Neural progenitor cell (in vitro differentiated cells): ENCODE results near the gene NCBP2L. TPM values are rescaled to one million over a fixed set of nuclear protein-coding genes. Genes with fewer than 3 reads are reported as not detected.
A peak's percentile ranks its signal among the peaks of the same experiment; 100 is the strongest.

Experiments used
- DNase-seq: peaks from one replicate; pipeline ENCODE4 v3.0.0-alpha.2; 2016; ENCODE audit warnings: low spot score
- H2AFZ ChIP-seq: fragments of 200-600 bp; sonication (generic); replicated peaks from 2 replicates; pipeline ENCODE4 v1.6.1; 2016; ENCODE audit warnings: antibody characterized with exemption
- H3F3A ChIP-seq: fragments of 200-600 bp; sonication (generic); 2 replicates; pipeline ENCODE4 v1.6.1; 2016; ENCODE audit warnings: antibody characterized with exemption, low read depth
- H3K27ac ChIP-seq: fragments of 200-600 bp; sonication (generic); 2 replicates; pipeline ENCODE4 v1.5.1; 2016; ENCODE audit warnings: mild to moderate bottlenecking
- H3K27me3 ChIP-seq: fragments of 200-600 bp; sonication (generic); 2 replicates; pipeline ENCODE4 v1.6.1; 2016; ENCODE audit warnings: mild to moderate bottlenecking, moderate library complexity
- H3K36me3 ChIP-seq: fragments of 200-600 bp; sonication (generic); 2 replicates; pipeline ENCODE4 v1.5.1; 2016
- H3K4me1 ChIP-seq: fragments of 200-600 bp; sonication (generic); 2 replicates; pipeline ENCODE4 v1.6.1; 2016; ENCODE audit warnings: mixed run types
- H3K4me2 ChIP-seq: fragments of 200-600 bp; sonication (generic); 2 replicates; pipeline ENCODE4 v1.6.1; 2016
- H3K4me3 ChIP-seq: fragments of 200-600 bp; sonication (generic); 2 replicates; pipeline ENCODE4 v1.5.1; 2016
- H3K79me2 ChIP-seq: fragments of 200-600 bp; sonication (generic); 2 replicates; pipeline ENCODE4 v1.6.1; 2016; ENCODE audit warnings: low read depth
- H3K9ac ChIP-seq: fragments of 200-600 bp; sonication (generic); 2 replicates; pipeline ENCODE4 v1.6.1; 2016
- H3K9me3 ChIP-seq: fragments of 200-600 bp; sonication (generic); 2 replicates; pipeline ENCODE4 v1.5.1; 2016; ENCODE audit warnings: low read depth
- H4K20me1 ChIP-seq: fragments of 200-600 bp; sonication (generic); 2 replicates; pipeline ENCODE4 v1.6.1; 2016; ENCODE audit warnings: low read depth
- H3K27ac Mint-ChIP-seq: 3 replicates; pipeline ENCODE4 v1.8.0; 2021; ENCODE audit warnings: mixed read lengths
- H3K27me3 Mint-ChIP-seq: 2 replicates; pipeline ENCODE4 v1.8.0; 2022; ENCODE audit warnings: low read depth, mild to moderate bottlenecking, inconsistent platforms, moderate library complexity, mixed read lengths; ENCODE audit not compliant: insufficient read depth
- H3K36me3 Mint-ChIP-seq: 3 replicates; pipeline ENCODE4 v1.8.0; 2021; ENCODE audit warnings: mixed read lengths
- H3K4me1 Mint-ChIP-seq: 3 replicates; pipeline ENCODE4 v1.8.0; 2021; ENCODE audit warnings: mixed read lengths
- H3K4me3 Mint-ChIP-seq: 3 replicates; pipeline ENCODE4 v1.8.0; 2021; ENCODE audit warnings: mild to moderate bottlenecking, moderate library complexity, mixed read lengths
- H3K9me3 Mint-ChIP-seq: 3 replicates; pipeline ENCODE4 v1.8.0; 2020; ENCODE audit warnings: mixed read lengths
- CTCF ChIP-seq: fragments of 200-600 bp; sonication (generic); IDR thresholded peaks from 2 replicates; pipeline ENCODE4 v1.5.1; 2017; ENCODE audit warnings: antibody characterized with exemption, mild to moderate bottlenecking
- EZH2 ChIP-seq: fragments of 200-600 bp; sonication (generic); IDR thresholded peaks from 2 replicates; pipeline ENCODE4 v1.6.1; 2017; ENCODE audit warnings: antibody characterized with exemption, mild to moderate bottlenecking, moderate library complexity
- EZH2phosphoT487 ChIP-seq: fragments of 200-600 bp; sonication (generic); IDR thresholded peaks from 2 replicates; pipeline ENCODE4 v1.6.1; 2017; ENCODE audit warnings: antibody characterized with exemption
- total RNA-seq: library from RNA; depleted of rRNA; stranded (reverse); fragments of >200 nt; gene quantifications from 2 replicates; pipeline ENCODE4 v1.2.3, GENCODE V29; 2015; ENCODE audit warnings: low replicate concordance

NCBP2L gene
- total RNA-seq, 1 donor from 2014 or later: not detected

- H3K9ac ChIP-seq: no peak overlapping the region
- Mint-ChIP-seq H3K4me3 (no peak overlapping the region), H3K36me3 (no peaks in the 10 kb centered on the region), H3K9me3 (peaks cover 2% of the 10 kb centered on the region), H3K4me1 (peaks cover 46% of the 10 kb centered on the region), H3K27me3 (peaks cover 23% of the 10 kb centered on the region), H3K27ac (no peak overlapping the region)
- H2AFZ ChIP-seq: no peak overlapping the region
- TF ChIP-seq EZH2phosphoT487 (no peak), EZH2 (no peak), CTCF (no peak)
- H3K4me3 ChIP-seq: no peak overlapping the region
- peak; percentile 52 for DNase-seq
- peak overlapping the region; percentile 16 for H3K4me2 ChIP-seq
- peaks cover 24% of the 10 kb centered on the region for H3F3A ChIP-seq
- H3K9me3 ChIP-seq: no peaks in the 10 kb centered on the region
- no peak overlapping the region for H3K27ac ChIP-seq
- no peaks in the 10 kb centered on the region for H3K36me3 ChIP-seq
- no peaks in the 10 kb centered on the region for H3K27me3 ChIP-seq
- peaks cover 30% of the 10 kb centered on the region for H3K4me1 ChIP-seq
- no peaks in the 10 kb centered on the region for H4K20me1 ChIP-seq
- H3K79me2 ChIP-seq: no peaks in the 10 kb centered on the region
Observed at GRCh38 chrX:107730298-107730655, 47.3 kb upstream of the NCBP2L start.

DNA sequence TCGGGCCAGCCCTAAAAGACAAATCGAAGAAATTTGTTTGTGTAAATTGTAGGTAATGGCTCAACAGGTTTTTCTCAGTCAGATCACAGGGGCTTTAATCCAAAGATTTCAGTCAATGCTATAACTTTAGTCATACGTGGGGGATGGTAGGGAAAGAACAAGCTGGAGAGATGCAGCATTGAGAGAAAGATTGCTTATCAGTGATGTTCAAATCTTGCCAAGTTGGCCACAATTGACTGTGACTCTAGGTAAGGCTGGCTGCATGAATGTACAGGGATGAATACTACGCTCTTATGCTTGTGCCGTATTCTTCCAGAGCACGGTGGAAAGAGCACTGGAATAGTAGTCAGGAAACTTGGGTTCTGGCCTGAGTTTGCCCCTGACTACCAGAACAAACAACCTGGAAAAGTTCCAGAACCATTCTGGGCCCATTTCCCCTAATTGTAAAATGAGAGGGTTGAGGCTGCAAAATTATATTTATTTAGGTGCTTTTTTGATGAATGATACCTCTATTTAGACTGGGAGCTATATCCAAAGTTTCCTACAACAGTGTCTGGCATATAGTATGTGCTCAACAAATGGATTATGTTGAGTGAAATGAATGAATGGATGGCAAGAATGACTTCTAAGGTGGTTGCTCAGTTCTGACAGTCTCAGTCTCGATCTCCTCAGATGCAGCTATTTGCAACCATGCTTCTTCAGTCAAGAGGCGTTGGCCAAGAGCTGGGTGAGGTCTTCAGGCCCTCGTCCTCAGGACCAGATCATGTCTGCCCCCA lies 46.4 kb upstream of the NCBP2L start:
- peaks cover 40% of the 10 kb centered on the region for H3K4me1 Mint-ChIP-seq

GRCh38 chrX:107731831-107732502 lies 45.6 kb upstream of the NCBP2L start:
- H2AFZ ChIP-seq: no peak overlapping the region
- Mint-ChIP-seq H3K4me3 (no peak overlapping the region), H3K9me3 (peaks cover 2% of the 10 kb centered on the region), H3K27me3 (peaks cover 23% of the 10 kb centered on the region), H3K36me3 (no peaks in the 10 kb centered on the region), H3K4me1 (peaks cover 45% of the 10 kb centered on the region), H3K27ac (peak overlapping the region; percentile 45)
- TF ChIP-seq CTCF (no peak), EZH2 (no peak), EZH2phosphoT487 (no peak)
- no peak overlapping the region for H3K9ac ChIP-seq
- no peaks in the 10 kb centered on the region for H3K36me3 ChIP-seq
- peak; percentile 36 for DNase-seq
- peaks cover 26% of the 10 kb centered on the region for H3F3A ChIP-seq
- no peak overlapping the region for H3K4me3 ChIP-seq
- no peaks in the 10 kb centered on the region for H4K20me1 ChIP-seq
- H3K27ac ChIP-seq: no peak overlapping the region
- H3K4me2 ChIP-seq: peak overlapping the region; percentile 18
- H3K9me3 ChIP-seq: no peaks in the 10 kb centered on the region
- H3K79me2 ChIP-seq: no peaks in the 10 kb centered on the region
- no peaks in the 10 kb centered on the region for H3K27me3 ChIP-seq
- peaks cover 36% of the 10 kb centered on the region for H3K4me1 ChIP-seq

More for the DNA sequence above, 46.4 kb upstream of the NCBP2L start:
- Histone ChIP-seq H3K36me3 (no peaks in the 10 kb centered on the region), H3K9me3 (no peaks in the 10 kb centered on the region), H4K20me1 (no peaks in the 10 kb centered on the region), H3F3A (peaks cover 24% of the 10 kb centered on the region), H2AFZ (no peak overlapping the region), H3K27me3 (no peaks in the 10 kb centered on the region), H3K4me1 (peaks cover 30% of the 10 kb centered on the region), H3K79me2 (no peaks in the 10 kb centered on the region), H3K27ac (no peak overlapping the region), H3K9ac (no peak overlapping the region), H3K4me2 (no peak overlapping the region), H3K4me3 (no peak overlapping the region)
- H3K27me3 Mint-ChIP-seq: peaks cover 23% of the 10 kb centered on the region
- TF ChIP-seq CTCF: no peak
- TF ChIP-seq EZH2phosphoT487: no peak
- H3K4me3 Mint-ChIP-seq: no peak overlapping the region
- DNase-seq: no peak
- no peak overlapping the region for H3K27ac Mint-ChIP-seq
- no peaks in the 10 kb centered on the region for H3K36me3 Mint-ChIP-seq
- peaks cover 2% of the 10 kb centered on the region for H3K9me3 Mint-ChIP-seq
